Glutamatergic neuron (in vitro differentiated cells): ENCODE measurements around the gene VMP1. TPM values are rescaled to one million over a fixed set of nuclear protein-coding genes. Genes with fewer than 3 reads are reported as not detected.
"Not testable (repeated sequence)": the region's sequence is repeated elsewhere in the genome, so short reads cannot be mapped to it uniquely, and the experiment has no call there.

Source experiments
- DNase-seq: peaks from one replicate; pipeline ENCODE4 v3.0.0; 2022
- H3K27ac Mint-ChIP-seq: one replicate; pipeline ENCODE4 v1.8.0; 2020; ENCODE audit warnings: mild to moderate bottlenecking, mixed read lengths, inconsistent platforms; ENCODE audit not compliant: unreplicated experiment
- H3K27me3 Mint-ChIP-seq: one replicate; pipeline ENCODE4 v1.8.0; 2020; ENCODE audit warnings: mild to moderate bottlenecking, moderate library complexity, mixed read lengths, inconsistent platforms; ENCODE audit not compliant: unreplicated experiment
- H3K36me3 Mint-ChIP-seq: one replicate; pipeline ENCODE4 v1.8.0; 2020; ENCODE audit warnings: mild to moderate bottlenecking, mixed read lengths, inconsistent platforms; ENCODE audit not compliant: unreplicated experiment
- H3K4me1 Mint-ChIP-seq: one replicate; pipeline ENCODE4 v1.8.0; 2020; ENCODE audit warnings: mild to moderate bottlenecking, low read depth, mixed read lengths, inconsistent platforms; ENCODE audit not compliant: unreplicated experiment
- H3K4me3 Mint-ChIP-seq: one replicate; pipeline ENCODE4 v1.8.0; 2020; ENCODE audit warnings: mild to moderate bottlenecking, mixed read lengths, inconsistent platforms; ENCODE audit not compliant: unreplicated experiment
- H3K9me3 Mint-ChIP-seq: one replicate; pipeline ENCODE4 v1.8.0; 2020; ENCODE audit warnings: mild to moderate bottlenecking, moderate library complexity, mixed read lengths, inconsistent platforms; ENCODE audit not compliant: unreplicated experiment
- total RNA-seq: library from RNA; stranded (reverse); fragmentation: NEBNext Ultra II Directional; extraction: Animal tissue kit (Norgen Biotek cat#: 25700); gene quantifications from one replicate; pipeline ENCODE4 v1.2.1, GENCODE V29; 2021; ENCODE audit not compliant: unreplicated experiment
- TF ChIP-seq, protein P1 (sequence below): fragments of 200-600 bp; sonication (generic); IDR thresholded peaks from one replicate; pipeline ENCODE4 v1.5.0; 2021; ENCODE audit not compliant: partially characterized antibody, unreplicated experiment

VMP1 gene
- total RNA-seq, 1 donor from 2014 or later: 64.1 TPM

DNA sequence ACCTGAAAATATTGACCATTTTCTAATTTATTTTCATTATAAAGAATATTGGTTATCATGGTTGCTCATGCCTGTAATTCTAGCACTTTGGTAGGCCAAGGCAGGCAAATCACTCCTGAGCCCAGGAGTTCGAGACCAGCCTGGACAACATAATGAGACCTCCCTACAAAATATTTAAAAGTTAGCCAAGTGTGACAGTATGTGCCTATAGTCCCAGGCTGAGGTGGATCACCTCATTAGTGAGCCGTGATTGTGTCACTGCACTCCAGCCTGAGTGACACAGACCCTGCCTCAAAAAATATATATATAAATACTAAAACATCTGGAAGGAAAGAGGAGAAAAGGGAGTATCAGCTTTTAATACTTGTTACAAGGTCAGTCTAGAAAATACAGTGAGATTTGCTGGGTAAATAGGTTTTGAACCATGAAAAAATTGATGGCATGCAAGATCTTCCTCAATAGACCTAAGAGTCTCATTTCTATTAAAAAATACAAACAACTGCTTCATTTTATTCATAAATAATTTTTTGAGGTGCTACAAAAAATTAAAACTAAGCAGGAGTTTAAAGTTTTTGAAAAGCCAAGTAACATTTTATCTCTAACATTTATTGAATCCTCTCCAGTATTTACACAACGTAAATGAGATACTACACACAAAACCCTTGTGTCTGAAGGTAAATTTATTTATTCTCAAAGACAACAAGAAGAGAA, 137.6 kb downstream of the VMP1 start:
- TF ChIP-seq, protein P1, sequence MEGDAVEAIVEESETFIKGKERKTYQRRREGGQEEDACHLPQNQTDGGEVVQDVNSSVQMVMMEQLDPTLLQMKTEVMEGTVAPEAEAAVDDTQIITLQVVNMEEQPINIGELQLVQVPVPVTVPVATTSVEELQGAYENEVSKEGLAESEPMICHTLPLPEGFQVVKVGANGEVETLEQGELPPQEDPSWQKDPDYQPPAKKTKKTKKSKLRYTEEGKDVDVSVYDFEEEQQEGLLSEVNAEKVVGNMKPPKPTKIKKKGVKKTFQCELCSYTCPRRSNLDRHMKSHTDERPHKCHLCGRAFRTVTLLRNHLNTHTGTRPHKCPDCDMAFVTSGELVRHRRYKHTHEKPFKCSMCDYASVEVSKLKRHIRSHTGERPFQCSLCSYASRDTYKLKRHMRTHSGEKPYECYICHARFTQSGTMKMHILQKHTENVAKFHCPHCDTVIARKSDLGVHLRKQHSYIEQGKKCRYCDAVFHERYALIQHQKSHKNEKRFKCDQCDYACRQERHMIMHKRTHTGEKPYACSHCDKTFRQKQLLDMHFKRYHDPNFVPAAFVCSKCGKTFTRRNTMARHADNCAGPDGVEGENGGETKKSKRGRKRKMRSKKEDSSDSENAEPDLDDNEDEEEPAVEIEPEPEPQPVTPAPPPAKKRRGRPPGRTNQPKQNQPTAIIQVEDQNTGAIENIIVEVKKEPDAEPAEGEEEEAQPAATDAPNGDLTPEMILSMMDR: no peak
- Mint-ChIP-seq H3K36me3 (no peaks in the 10 kb centered on the region), H3K4me3 (no peak overlapping the region), H3K27ac (no peak overlapping the region), H3K27me3 (no peaks in the 10 kb centered on the region), H3K4me1 (peaks cover 6% of the 10 kb centered on the region), H3K9me3 (peaks cover 2% of the 10 kb centered on the region)
- no peak for DNase-seq

DNA sequence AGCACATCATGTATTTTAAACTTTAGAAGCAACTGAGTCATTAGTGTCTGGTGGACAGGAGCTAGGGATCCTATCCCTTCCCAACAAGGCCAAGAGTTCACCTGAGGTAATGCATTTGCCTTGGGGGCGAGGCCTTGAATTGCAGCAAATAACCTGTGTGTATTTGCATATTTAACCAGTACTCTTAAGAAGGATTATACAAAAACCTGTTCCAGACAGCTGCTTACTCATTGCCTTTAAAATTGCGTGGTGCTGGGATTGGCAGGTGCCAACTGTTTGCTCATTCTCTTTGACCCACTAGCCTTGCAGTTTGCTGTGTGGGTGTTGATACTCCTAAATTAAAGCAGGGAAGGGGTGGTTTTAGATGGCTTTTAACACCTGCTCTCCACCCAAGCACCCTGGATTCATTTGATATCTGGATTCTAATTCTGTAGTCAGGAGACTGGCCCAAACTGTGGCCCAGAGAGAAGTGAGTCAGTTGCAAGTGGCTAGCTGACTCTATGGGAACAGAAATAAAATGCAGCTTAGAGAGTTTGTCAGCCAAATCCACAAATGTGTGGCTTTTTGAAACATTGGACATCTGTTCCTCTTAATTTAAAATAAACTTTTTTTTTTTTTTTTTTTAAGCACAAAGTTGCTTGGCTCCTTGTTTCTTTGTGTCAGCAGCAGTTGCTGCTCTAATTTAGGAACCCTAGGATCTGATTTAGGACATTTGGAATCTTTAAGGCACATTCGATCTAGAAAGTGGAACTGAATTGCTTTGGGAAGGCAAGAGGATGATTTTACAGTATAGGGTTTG, 138.3 kb downstream of the VMP1 start:
- Mint-ChIP-seq H3K27me3 (no peaks in the 10 kb centered on the region), H3K4me3 (no peak overlapping the region), H3K9me3 (peaks cover 2% of the 10 kb centered on the region), H3K36me3 (no peaks in the 10 kb centered on the region), H3K4me1 (peaks cover 2% of the 10 kb centered on the region), H3K27ac (no peak overlapping the region)
- no peak for DNase-seq
- TF ChIP-seq, protein P1: no peak

DNA sequence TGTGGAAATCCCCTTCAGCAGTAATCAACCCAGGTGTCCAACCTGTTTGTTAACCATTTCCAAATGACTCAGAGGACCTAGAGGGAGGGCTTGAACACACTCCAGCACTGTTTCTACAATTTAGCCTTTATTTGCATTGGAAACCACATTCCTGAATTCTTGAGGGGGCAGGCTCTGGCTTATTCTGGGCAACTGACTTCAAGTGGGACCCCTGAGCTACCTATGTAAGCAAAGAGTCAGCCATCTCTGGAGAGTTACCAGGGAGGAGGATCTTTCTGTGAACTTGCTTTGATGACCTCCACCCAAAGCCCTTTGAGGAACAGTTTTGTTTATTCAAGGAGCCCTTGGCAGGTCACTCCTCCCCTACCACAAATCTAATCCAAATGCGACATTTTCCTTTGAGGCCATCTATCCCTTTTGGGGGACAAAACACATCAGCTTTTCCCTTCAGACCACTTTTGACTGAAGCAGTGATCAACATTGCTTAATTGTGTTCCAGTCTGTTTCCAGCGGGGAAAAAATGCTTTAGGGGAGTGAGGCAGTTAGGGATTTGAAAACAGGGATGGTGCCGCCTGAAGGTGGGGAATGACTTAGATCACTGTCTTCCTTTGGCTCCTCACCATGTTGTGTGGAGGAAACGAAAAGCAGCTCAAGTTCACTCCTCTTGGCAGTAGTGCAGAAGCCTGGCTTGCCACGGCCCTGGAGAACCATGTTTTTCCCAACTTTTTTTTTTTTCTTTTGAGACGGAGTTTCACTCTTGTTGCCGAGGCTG, 139.1 kb downstream of the VMP1 start:
- TF ChIP-seq, protein P1: no peak
- no peak overlapping the region for H3K4me3 Mint-ChIP-seq
- no peaks in the 10 kb centered on the region for H3K4me1 Mint-ChIP-seq
- no peaks in the 10 kb centered on the region for H3K27me3 Mint-ChIP-seq
- no peaks in the 10 kb centered on the region for H3K36me3 Mint-ChIP-seq
- peaks cover 2% of the 10 kb centered on the region for H3K9me3 Mint-ChIP-seq
- no peak overlapping the region for H3K27ac Mint-ChIP-seq
- no peak for DNase-seq

DNA sequence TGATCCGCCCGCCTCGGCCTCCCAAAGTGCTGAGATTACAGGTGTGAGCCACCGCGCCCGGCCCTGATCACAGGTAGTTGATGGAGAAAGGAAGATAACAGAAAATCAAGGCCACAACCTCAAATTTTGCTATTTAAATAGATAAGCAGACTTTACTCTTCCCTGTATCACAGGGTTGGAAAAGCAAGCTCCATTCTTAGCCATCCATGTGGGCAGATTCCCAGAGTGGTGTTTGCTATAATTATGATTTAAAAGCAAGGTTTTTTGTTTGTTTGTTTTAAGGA, 140.9 kb downstream of the VMP1 start:
- Mint-ChIP-seq H3K27ac (no peak overlapping the region), H3K9me3 (peaks cover 2% of the 10 kb centered on the region), H3K27me3 (no peaks in the 10 kb centered on the region), H3K36me3 (no peaks in the 10 kb centered on the region), H3K4me3 (no peak overlapping the region), H3K4me1 (no peaks in the 10 kb centered on the region)
- no peak for DNase-seq
- TF ChIP-seq, protein P1: no peak

DNA sequence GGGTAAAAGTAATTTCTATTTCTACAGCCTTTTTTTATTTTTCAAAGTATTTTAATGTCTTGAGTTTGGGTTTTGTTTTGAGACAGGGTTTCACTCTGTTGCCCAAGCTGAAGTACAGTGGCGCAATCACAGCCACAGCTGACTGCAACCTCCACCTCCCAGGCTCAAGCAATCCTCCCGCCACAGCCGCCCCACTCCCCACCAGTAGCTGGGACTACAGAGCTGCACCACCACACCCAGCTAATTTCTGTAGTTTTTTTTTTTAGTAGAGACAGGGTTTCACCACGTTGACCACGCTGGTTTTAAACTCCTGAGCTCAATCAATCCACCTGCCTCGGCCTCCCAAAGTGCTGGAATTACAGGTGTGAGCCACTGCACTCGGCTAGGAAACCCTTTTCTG, 141.3 kb downstream of the VMP1 start:
- H3K4me3 Mint-ChIP-seq: no peak overlapping the region
- no peaks in the 10 kb centered on the region for H3K27me3 Mint-ChIP-seq
- H3K4me1 Mint-ChIP-seq: no peaks in the 10 kb centered on the region
- H3K36me3 Mint-ChIP-seq: no peaks in the 10 kb centered on the region
- H3K27ac Mint-ChIP-seq: no peak overlapping the region
- no peak for DNase-seq
- TF ChIP-seq, protein P1: no peak
- peaks cover 2% of the 10 kb centered on the region for H3K9me3 Mint-ChIP-seq

DNA sequence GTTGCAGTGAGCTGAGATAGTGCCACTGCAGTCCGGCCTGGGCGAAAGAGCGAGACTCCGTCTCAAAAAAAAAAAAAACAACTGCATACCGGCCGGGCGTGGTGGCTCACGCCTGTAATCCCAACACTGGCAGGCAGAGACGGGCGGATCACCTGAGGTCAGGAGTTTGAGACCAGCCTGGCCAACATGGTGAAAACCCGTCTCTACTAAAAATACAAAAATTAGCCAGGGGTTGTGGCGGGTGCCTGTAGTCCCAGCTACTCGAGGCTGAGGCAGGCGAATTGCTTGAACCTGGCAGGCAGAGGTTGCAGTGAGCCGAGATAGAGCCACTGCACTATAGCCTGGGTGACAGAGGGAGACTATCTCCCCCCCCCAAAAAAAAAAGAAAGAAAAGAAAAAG, 142.9 kb downstream of the VMP1 start:
- not testable (repeated sequence) for H3K27ac Mint-ChIP-seq, H3K4me3 Mint-ChIP-seq, H3K4me1 Mint-ChIP-seq, H3K9me3 Mint-ChIP-seq, H3K36me3 Mint-ChIP-seq, H3K27me3 Mint-ChIP-seq, DNase-seq
